ENCODE measurements around the gene OR10AD1.

The OR10AD1 gene

GRCh38 chr12:48164451-48164850 lies 38.6 kb downstream of the OR10AD1 start:
- Histone ChIP-seq H3K27ac (ENCODE audit: low read depth, low read length) (no peak overlapping the region), H4K20me1 (ENCODE audit: control insufficient read depth, insufficient read depth, low read depth, low read length) (no peaks in the 10 kb centered on the region), H3K9me3 (ENCODE audit: control insufficient read depth, insufficient read depth, low read length) (no peaks in the 10 kb centered on the region), H3K4me1 (ENCODE audit: control insufficient read depth, low read length) (peaks cover 5% of the 10 kb centered on the region; the same call in 1 of the 2 replicates), H3K27me3 (ENCODE audit: control insufficient read depth, low read length) (peaks cover 5% of the 10 kb centered on the region; the same call in 1 of the 2 replicates), H3K36me3 (ENCODE audit: control insufficient read depth, low read length) (no peaks in the 10 kb centered on the region), H3K4me3 (ENCODE audit: low read length) (no peak overlapping the region), H3K9me2 (replicated peaks; ENCODE audit: control insufficient read depth, low read length) (no peaks in the 10 kb centered on the region), H3K4me2 (ENCODE audit: low read length) (no peak overlapping the region), H3F3A (ENCODE audit: control insufficient read depth, insufficient read depth) (0 out of 2 replicates have a peak, but pooled peaks cover under 1% of the 10 kb centered on the region), H3K79me2 (ENCODE audit: control insufficient read depth, low read length) (no peaks in the 10 kb centered on the region)
- TF ChIP-seq CTCF (IDR thresholded peaks at IDR 0.05; ENCODE audit: low read depth, low read length, poor library complexity, severe bottlenecking) = no peak
- TF ChIP-seq EZH2phosphoT487 (IDR thresholded peaks at IDR 0.05; ENCODE audit: borderline replicate concordance, low read length) = no peak

- no peak overlapping the region for H3K4me3 ChIP-seq (ENCODE audit: low read length)
- H3K9me3 ChIP-seq (ENCODE audit: control insufficient read depth, insufficient read depth, low read length) = no peaks in the 10 kb centered on the region
- H3K4me1 ChIP-seq (ENCODE audit: control insufficient read depth, low read length) = peaks cover 5% of the 10 kb centered on the region
- H3K27ac ChIP-seq (ENCODE audit: low read depth, low read length) = no peak overlapping the region
- H3K27me3 ChIP-seq (ENCODE audit: control insufficient read depth, low read length) = peaks cover 5% of the 10 kb centered on the region; the same call in 1 of the 2 replicates
- no peaks in the 10 kb centered on the region for H3K36me3 ChIP-seq (ENCODE audit: control insufficient read depth, low read length)
- TF ChIP-seq CTCF (IDR thresholded peaks at IDR 0.05; ENCODE audit: low read depth, low read length, poor library complexity, severe bottlenecking) = no peak
- TF ChIP-seq EZH2phosphoT487 (IDR thresholded peaks at IDR 0.05; ENCODE audit: borderline replicate concordance, low read length) = no peak
- H3F3A ChIP-seq (ENCODE audit: control insufficient read depth, insufficient read depth) = 0 out of 2 replicates have a peak, but pooled peaks cover 2% of the 10 kb centered on the region
- no peaks in the 10 kb centered on the region for H3K9me2 ChIP-seq (replicated peaks; ENCODE audit: control insufficient read depth, low read length)
- no peaks in the 10 kb centered on the region for H3K79me2 ChIP-seq (ENCODE audit: control insufficient read depth, low read length)
- no peaks in the 10 kb centered on the region for H4K20me1 ChIP-seq (ENCODE audit: control insufficient read depth, insufficient read depth, low read depth, low read length)
- no peak overlapping the region for H3K4me2 ChIP-seq (ENCODE audit: low read length)
Observed at GRCh38 chr12:48163150-48163747, 39.8 kb downstream of the OR10AD1 start.

- H3K9me2 ChIP-seq (replicated peaks; ENCODE audit: control insufficient read depth, low read length) = no peaks in the 10 kb centered on the region
- H3K27ac ChIP-seq (ENCODE audit: low read depth, low read length) = no peak overlapping the region
- no peaks in the 10 kb centered on the region for H3K9me3 ChIP-seq (ENCODE audit: control insufficient read depth, insufficient read depth, low read length)
- no peak for TF ChIP-seq CTCF (IDR thresholded peaks at IDR 0.05; ENCODE audit: low read depth, low read length, poor library complexity, severe bottlenecking)
- no peak for TF ChIP-seq EZH2phosphoT487 (IDR thresholded peaks at IDR 0.05; ENCODE audit: borderline replicate concordance, low read length)
- no peaks in the 10 kb centered on the region for H3K36me3 ChIP-seq (ENCODE audit: control insufficient read depth, low read length)
- H3K27me3 ChIP-seq (ENCODE audit: control insufficient read depth, low read length) = peaks cover 5% of the 10 kb centered on the region; the same call in 1 of the 2 replicates
- 0 out of 2 replicates have a peak, but pooled peaks cover 2% of the 10 kb centered on the region for H3F3A ChIP-seq (ENCODE audit: control insufficient read depth, insufficient read depth)
- no peaks in the 10 kb centered on the region for H4K20me1 ChIP-seq (ENCODE audit: control insufficient read depth, insufficient read depth, low read depth, low read length)
- peaks cover 13% of the 10 kb centered on the region for H3K79me2 ChIP-seq (ENCODE audit: control insufficient read depth, low read length)
- peaks cover 21% of the 10 kb centered on the region for H3K4me1 ChIP-seq (ENCODE audit: control insufficient read depth, low read length)
- H3K4me3 ChIP-seq (ENCODE audit: low read length) = no peak overlapping the region
- H3K4me2 ChIP-seq (ENCODE audit: low read length) = no peak overlapping the region
Observed at GRCh38 chr12:48160807-48161206, 42.3 kb downstream of the OR10AD1 start.
